SK-N-MC (cell line): ENCODE measurements around the gene PWP2.
"Not testable (repeated sequence)": the region's sequence is repeated elsewhere in the genome, so short reads cannot be mapped to it uniquely, and the experiment has no call there.

ENCODE experiments used
- FOXP2 ChIP-seq: optimal IDR thresholded peaks from 2 replicates; pipeline ENCODE3; 2011; ENCODE audit warnings: mild to moderate bottlenecking, moderate library complexity; ENCODE audit not compliant: insufficient read depth; ENCODE audit errors: extremely low read length, control extremely low read depth
- POLR2AphosphoS5 ChIP-seq: IDR thresholded peaks from 2 replicates; pipeline ENCODE4 v1.6.1; 2012; ENCODE audit warnings: mild to moderate bottlenecking, low read depth, low read length, borderline replicate concordance

DNA sequence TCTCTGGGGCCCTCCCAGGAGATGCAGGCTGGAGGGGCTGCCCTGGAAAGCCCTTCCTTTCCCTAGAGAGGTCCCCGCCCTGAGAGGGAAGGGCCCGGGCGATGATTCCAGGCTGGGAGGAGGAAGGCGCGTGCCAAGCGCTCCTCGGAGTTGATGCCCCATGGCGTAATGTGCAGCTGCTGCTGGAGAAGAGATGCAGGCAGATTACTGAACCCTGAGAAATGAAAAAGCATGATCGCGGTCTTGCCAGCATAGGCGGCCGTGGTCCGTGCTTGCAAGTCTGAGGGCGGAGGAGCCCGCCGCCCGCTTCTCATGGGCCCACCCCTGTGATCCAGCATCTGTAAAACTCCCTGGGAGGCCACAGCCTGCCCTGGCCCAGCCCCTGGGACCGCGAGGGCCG is 53.6 kb downstream of the PWP2 start:
- not testable (repeated sequence) for TF ChIP-seq FOXP2, POLR2AphosphoS5
